GM12878 (cell line): ENCODE results near the gene GMPPB. TPM values are rescaled to one million over a fixed set of nuclear protein-coding genes. Genes with fewer than 3 reads are reported as not detected.

Experiments used
- ATAC-seq: fragments of 200-7000 bp; cut with Tn5 transposase; 3 replicates; pipeline ENCODE4 v1.9.1; 2020; ENCODE audit warnings: mild to moderate bottlenecking, moderate library complexity
- BruUV-seq: library from RNA; stranded (reverse); fragments of 400-500 nt; replicated peaks from 2 replicates; lab custom pipeline; 2021; lab: Mats Ljungman, UMichigan
- CTCF ChIA-PET: fragments of 300-600 bp; sonication (Branson Sonifier 250); formaldehyde crosslinking; extraction: SDS; loops from one replicate; lab custom pipeline; 2021; ENCODE audit warnings: inconsistent platforms; lab: Yijun Ruan, JAX
- POLR2A ChIA-PET: fragments of 350-600 bp; formaldehyde crosslinking; extraction: SDS; loops from one replicate; lab custom pipeline; 2021; ENCODE audit warnings: inconsistent platforms; lab: Charles Lee
- RAD21 ChIA-PET: fragments of 300-600 bp; sonication (Branson Sonifier 250); formaldehyde crosslinking; loops from one replicate; lab custom pipeline; 2023; ENCODE audit warnings: antibody characterized with exemption; ENCODE audit not compliant: unreplicated experiment; lab: Charles Lee
- SMC1A ChIA-PET: fragments of 300-600 bp; sonication (Branson Sonifier 250); formaldehyde crosslinking; loops from one replicate; lab custom pipeline; 2023; ENCODE audit not compliant: unreplicated experiment, uncharacterized antibody; lab: Charles Lee
- DNase-seq: peaks from one replicate; pipeline ENCODE4 v3.0.0-alpha.2; 2011; ENCODE audit warnings: low read depth, low spot score
- FAIRE-seq: peaks from 3 replicates; lab custom pipeline; 2011; peaks lifted over from hg19 to GRCh38; lab: Jason Lieb, UNC
- H2AFZ ChIP-seq: 2 replicates; pipeline ENCODE4 v1.6.0; 2011; ENCODE audit warnings: low read depth, low read length, control low read depth; ENCODE audit not compliant: control insufficient read depth
- H3K27ac ChIP-seq: 2 replicates; pipeline ENCODE4 v1.5.1; 2011; ENCODE audit warnings: control low read depth; ENCODE audit not compliant: control insufficient read depth, insufficient read depth
- H3K27me3 ChIP-seq, 2 experiments: replicated peaks in 1 of 2; 2 replicates each; pipeline versions ENCODE4 v1.6.0 to v1.6.1; 2011; ENCODE audit warnings: low read length in 1 of 2; ENCODE audit not compliant: control insufficient read depth in 2 of 2, insufficient read depth in 2 of 2
- H3K36me3 ChIP-seq, 2 experiments: 2 replicates each; pipeline ENCODE4 v1.5.1; 2011; ENCODE audit warnings: low read length in 1 of 2; ENCODE audit not compliant: control insufficient read depth in 2 of 2, insufficient read depth in 2 of 2
- H3K4me1 ChIP-seq: 2 replicates; pipeline ENCODE4 v1.6.1; 2011; ENCODE audit warnings: mild to moderate bottlenecking, low read length, moderate library complexity, mixed read lengths; ENCODE audit not compliant: control insufficient read depth, insufficient read depth
- H3K4me2 ChIP-seq: 2 replicates; pipeline ENCODE4 v1.6.0; 2011; ENCODE audit warnings: control low read depth; ENCODE audit not compliant: control insufficient read depth, insufficient read depth
- H3K4me3 ChIP-seq: fragments of 200-600 bp; sonication (generic); 2 replicates; pipeline ENCODE4 v1.5.1; 2016
- H3K79me2 ChIP-seq: 2 replicates; pipeline ENCODE4 v1.6.0; 2011; ENCODE audit warnings: low read length; ENCODE audit not compliant: control insufficient read depth, insufficient read depth
- H3K9ac ChIP-seq: 2 replicates; pipeline ENCODE4 v1.8.0; 2011; ENCODE audit warnings: low read length, control low read depth, mixed read lengths; ENCODE audit not compliant: control insufficient read depth, insufficient read depth
- H3K9me3 ChIP-seq: replicated peaks from 3 replicates; pipeline ENCODE4 v1.5.1; 2011; ENCODE audit warnings: mild to moderate bottlenecking, low read length; ENCODE audit not compliant: control insufficient read depth, insufficient read depth
- H4K20me1 ChIP-seq: 2 replicates; pipeline ENCODE4 v1.6.0; 2011; ENCODE audit not compliant: control insufficient read depth, insufficient read depth
- ASH2L ChIP-seq: fragments of 300-600, 200-600 bp; sonication (generic); IDR thresholded peaks from 2 replicates; pipeline ENCODE4 v1.6.1; 2017; ENCODE audit warnings: low read depth, mild to moderate bottlenecking, borderline replicate concordance
- BMI1 ChIP-seq: fragments of 450-650 bp; IDR thresholded peaks from 2 replicates; pipeline ENCODE4 v1.6.1; 2016; ENCODE audit warnings: mild to moderate bottlenecking, moderate library complexity, borderline replicate concordance
- DPF2 ChIP-seq: fragments of 450-650 bp; IDR thresholded peaks from 2 replicates; pipeline ENCODE4 v1.6.1; 2017; ENCODE audit warnings: mild to moderate bottlenecking
- FOXM1 ChIP-seq: IDR thresholded peaks from 2 replicates; pipeline ENCODE4 v1.6.1; 2012; ENCODE audit warnings: low read depth, mild to moderate bottlenecking, inconsistent platforms, low read length, moderate library complexity
- MAX ChIP-seq: IDR thresholded peaks from 2 replicates; pipeline ENCODE4 v1.6.1; 2012; ENCODE audit warnings: low read depth, low read length, improper control_type of control experiment
- POU2F2 ChIP-seq: IDR thresholded peaks from 3 replicates; pipeline ENCODE4 v1.6.1; 2011; ENCODE audit warnings: low read depth, mild to moderate bottlenecking, low read length, borderline replicate concordance
- RFX5 ChIP-seq: IDR thresholded peaks from 2 replicates; pipeline ENCODE4 v1.6.1; 2011; ENCODE audit warnings: low read depth, low read length, improper control_type of control experiment
- SKIL ChIP-seq: fragments of 450-650 bp; IDR thresholded peaks from 2 replicates; pipeline ENCODE4 v1.6.1; 2017; ENCODE audit warnings: mild to moderate bottlenecking, low read depth, inconsistent platforms; ENCODE audit not compliant: poor library complexity, severe bottlenecking
- ZBTB4 ChIP-seq: fragments of 450-650 bp; formaldehyde crosslinking; IDR thresholded peaks from 2 replicates; pipeline ENCODE4 v1.4.0; 2022; ENCODE audit warnings: mild to moderate bottlenecking, moderate library complexity
- ZNF687 ChIP-seq: fragments of 450-650 bp; IDR thresholded peaks from 2 replicates; pipeline ENCODE4 v1.6.1; 2017; ENCODE audit warnings: mild to moderate bottlenecking, moderate library complexity
- WGBS: methylation state at CpG from one replicate; pipeline ENCODE4 v1.1.6; 2016; ENCODE audit warnings: low lambda C conversion rate; ENCODE audit not compliant: insufficient replicate concordance, insufficient coverage; ENCODE audit errors: missing lambda C conversion rate; 5-methylcytosine and 5-hydroxymethylcytosine counted together
- in situ Hi-C: fragments of 300-500 bp; cut with MboI; formaldehyde crosslinking; loops from 9 replicates; pipeline ENCODE4 v1.14.3; 2018; ENCODE audit warnings: mixed read lengths
- intact Hi-C: fragments of 100-400 bp; cut with micrococcal nuclease; formaldehyde crosslinking; loops from one replicate; pipeline ENCODE4 v1.14.2; 2022; ENCODE audit not compliant: unreplicated experiment
- polyA plus RNA-seq, 11 experiments: library from polyadenylated mRNA; depleted of rRNA in 4 of 11; unstranded in 6 of 11; stranded (reverse) in 5 of 11; fragments of >200 nt; fragmentation: Nextera tagmentation in 4 of 11; fragmentation: Illumina TruSeq in 1 of 11; extraction: Ambion mirVana in 4 of 11; extraction: Trizol in 1 of 11; gene quantifications; 1 replicate in 1 of 11; 2 replicates in 10 of 11; pipeline versions ENCODE4 v1.2.1 to v1.2.3, GENCODE V29; 2011 to 2016; ENCODE audit warnings: inconsistent platforms in 2 of 11, missing spikeins in 2 of 11, low read depth in 1 of 11
- total RNA-seq, 4 experiments: library from RNA; depleted of rRNA in 3 of 4; stranded (reverse); fragments of >200 nt in 3 of 4; fragmentation: Illumina TruSeq in 1 of 4; extraction: Trizol in 1 of 4; gene quantifications; 2 replicates each; pipeline versions ENCODE4 v1.2.1 to v1.2.3, GENCODE V29; 2013 to 2021

Gene GMPPB
- total and polyA plus RNA-seq, 10 of the 15 experiments (the other 5 are each of a cell fraction or from before 2014, with no cell fraction given) = 2.3 to 99.5 (median 23.3) TPM

GRCh38 chr3:49727154-49727923 lies 3.6 kb upstream of the GMPPB start (continued):
- TF ChIP-seq ZBTB4 = no peak
- TF ChIP-seq RFX5 = no peak

GRCh38 chr3:49725906-49726681 lies 2.3 kb upstream of the GMPPB start:
- ChIA-PET SMC1A (interaction anchor here (0.8 to 1.0 kb wide), 2 partner anchors 22 to 179 kb away, joined by 3 read pairs; no protein-coding TSS in a partner anchor), CTCF (no interaction called here), POLR2A (no interaction called here), RAD21 (no interaction called here)
- H3K79me2 ChIP-seq = peaks cover 20% of the 10 kb centered on the region
- H3K27ac ChIP-seq = peak overlapping the region; percentile 46; the same call in 1 of the 2 replicates
- H2AFZ ChIP-seq = no peak overlapping the region
- no peaks in the 10 kb centered on the region for H3K9me3 ChIP-seq
- ATAC-seq (no peak), DNase-seq (no peak), FAIRE-seq (no peak)
- intact Hi-C loops = no loop called here
- no peaks in the 10 kb centered on the region for H4K20me1 ChIP-seq
- in situ Hi-C loops = no loop called here
- H3K4me3 ChIP-seq = no peak overlapping the region
- no peak overlapping the region for H3K4me2 ChIP-seq
- H3K4me1 ChIP-seq = peaks cover 15% of the 10 kb centered on the region
- no TSS peak for BruUV-seq
- H3K27me3 ChIP-seq = no peaks in the 10 kb centered on the region
- 81% methylated on average over 11 of the region's 11 CpGs for WGBS
- H3K36me3 ChIP-seq = peaks cover 3 to 17% of the 10 kb centered on the region in 2 experiments
- H3K9ac ChIP-seq = no peak overlapping the region
- no peak for TF ChIP-seq POU2F2
- TF ChIP-seq BMI1 = no peak
- no peak for TF ChIP-seq FOXM1
- no peak for TF ChIP-seq ASH2L
- no peak for TF ChIP-seq MAX
- TF ChIP-seq SKIL = no peak
- TF ChIP-seq DPF2 = no peak
- TF ChIP-seq ZNF687 = no peak
